Stimulated activated CD8-positive, alpha-beta memory T cell treated with anti-CD3 and anti-CD28 coated beads, Interleukin-12 subunit alpha, Interleukin-12 subunit beta, amount 100 ng/mL, for 1 hour (primary cell): ENCODE data around the gene SNTG2.

ENCODE experiments used
- DNase-seq: peaks from one replicate; pipeline ENCODE4 v3.0.0-alpha.2; 2020; ENCODE audit warnings: low read depth

The SNTG2 gene

DNA sequence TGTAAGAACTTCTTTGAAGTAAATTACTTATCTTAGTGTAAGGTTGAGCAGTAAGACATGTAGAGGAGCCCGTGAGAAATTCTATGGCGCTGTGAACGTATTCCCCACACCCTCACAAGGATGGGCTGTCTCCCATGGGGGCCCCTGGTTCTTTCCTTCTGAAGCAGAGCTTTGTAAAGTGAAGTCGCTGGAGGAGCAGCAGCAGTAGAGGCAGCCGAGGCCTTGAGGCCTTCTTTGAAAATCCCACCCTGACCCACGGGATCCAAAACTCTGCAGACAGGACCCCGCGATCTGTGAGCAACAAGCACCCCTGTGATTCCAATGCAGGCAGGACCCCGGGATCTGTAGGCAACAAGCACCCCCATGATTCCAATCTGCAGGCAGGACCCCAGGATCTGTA is 23.8 kb upstream of the SNTG2 start:
- no peak for DNase-seq

DNA sequence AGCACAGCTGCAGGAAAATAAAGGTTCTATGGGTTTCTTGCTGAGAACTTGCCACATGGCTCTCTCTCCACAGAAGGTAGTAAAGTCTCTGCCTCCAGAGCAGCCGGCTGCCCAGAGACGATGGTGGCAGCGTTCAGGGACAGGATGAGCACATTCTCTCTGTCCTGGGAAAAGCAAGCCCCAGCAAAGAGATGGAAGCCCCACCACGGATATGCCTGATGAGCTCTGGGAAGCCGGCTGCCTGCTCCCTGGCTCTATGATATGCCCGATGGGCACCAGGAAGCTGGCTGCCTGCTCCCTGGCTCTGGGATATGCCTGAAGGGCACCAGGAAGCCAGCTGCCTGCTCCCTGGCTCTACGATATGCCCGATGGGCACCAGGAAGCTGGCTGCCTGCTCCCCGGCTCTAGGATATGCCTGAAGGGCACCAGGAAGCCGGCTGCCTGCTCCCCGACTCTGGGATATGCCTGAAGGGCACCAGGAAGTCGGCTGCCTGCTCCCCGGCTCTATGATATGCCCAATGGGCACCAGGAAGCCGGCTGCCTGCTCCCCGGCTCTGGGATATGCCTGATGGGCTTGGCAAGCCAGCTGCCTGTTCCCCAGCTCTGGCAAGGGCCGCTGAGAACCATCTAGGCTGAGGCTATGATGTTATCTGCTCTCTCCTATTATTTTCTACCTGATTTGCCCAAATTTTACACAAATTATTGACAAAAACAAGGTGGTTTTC is 21.5 kb upstream of the SNTG2 start:
- no peak for DNase-seq

DNA sequence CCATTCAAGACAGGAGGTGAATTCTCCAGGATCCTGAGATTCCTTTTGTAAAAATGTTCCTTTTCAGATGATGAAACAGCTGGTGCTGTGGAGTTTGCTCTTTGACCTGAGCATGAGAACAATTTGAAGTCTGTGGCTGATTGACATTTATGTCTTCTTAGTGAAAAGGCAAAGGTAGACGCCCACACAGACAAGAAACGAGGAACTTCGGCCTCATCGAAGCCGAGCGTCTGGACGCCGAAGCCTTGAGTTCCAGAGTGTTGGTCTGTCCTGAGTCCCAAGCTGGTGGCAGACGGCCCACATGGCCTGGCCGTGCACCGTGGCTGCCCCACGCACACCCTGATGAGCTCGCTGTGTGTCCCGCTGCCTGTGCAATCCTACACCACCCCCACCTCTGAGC is 20.7 kb upstream of the SNTG2 start:
- no peak for DNase-seq

DNA sequence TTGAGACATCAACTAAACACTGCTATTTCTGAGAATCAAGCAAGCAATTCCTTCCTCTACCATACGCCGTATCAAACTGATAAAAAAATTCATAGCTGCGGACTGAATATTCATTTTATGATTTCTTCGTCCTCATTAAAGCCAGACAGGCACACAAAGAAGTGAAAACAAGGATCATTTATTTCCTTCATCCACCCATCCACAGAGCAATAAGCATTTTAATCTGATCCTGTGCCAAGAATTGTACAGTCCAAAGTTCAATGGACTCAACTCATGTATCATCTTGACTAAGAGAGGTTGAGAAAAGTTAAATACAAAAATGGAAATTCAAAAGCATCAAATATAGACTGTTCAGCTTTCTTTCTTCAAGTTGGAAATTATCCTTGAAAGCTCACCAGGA is 19.7 kb upstream of the SNTG2 start:
- DNase-seq: no peak

DNA sequence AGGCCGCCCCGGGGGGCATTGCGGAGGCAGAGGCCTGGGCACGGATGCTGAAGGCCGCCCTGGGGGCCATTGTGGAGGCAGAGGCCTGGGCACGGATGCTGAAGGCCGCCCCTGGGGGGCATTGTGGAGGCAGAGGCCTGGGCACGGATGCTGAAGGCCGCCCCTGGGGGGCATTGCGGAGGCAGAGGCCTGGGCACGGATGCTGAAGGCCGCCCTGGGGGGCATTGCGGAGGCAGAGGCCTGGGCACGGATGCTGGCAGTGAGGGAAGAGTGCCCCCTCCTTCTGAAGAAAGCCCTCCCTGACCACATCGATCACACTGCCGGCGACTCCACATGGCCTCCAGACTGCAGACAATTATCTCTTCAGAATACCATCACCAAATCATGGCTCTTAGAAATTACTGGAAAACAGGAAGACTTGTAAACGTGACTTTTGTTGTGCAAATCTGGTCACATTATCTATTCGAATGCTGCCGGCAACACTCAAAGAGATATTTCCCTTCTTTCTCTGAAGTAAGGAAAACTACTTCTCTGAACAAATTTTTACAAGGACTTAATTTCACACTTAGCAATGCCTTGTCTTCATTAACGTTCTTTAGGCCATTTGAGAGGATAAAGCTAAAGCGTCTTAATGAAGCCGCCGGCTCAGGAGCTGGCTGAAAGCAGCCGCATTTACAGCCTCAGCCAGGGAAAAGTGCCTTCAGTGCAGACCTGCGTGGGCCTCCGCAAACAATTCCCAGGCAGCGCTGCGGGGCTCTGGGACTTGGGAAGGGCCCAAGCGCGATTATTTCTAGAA is 18.1 kb upstream of the SNTG2 start:
- DNase-seq: no peak

DNA sequence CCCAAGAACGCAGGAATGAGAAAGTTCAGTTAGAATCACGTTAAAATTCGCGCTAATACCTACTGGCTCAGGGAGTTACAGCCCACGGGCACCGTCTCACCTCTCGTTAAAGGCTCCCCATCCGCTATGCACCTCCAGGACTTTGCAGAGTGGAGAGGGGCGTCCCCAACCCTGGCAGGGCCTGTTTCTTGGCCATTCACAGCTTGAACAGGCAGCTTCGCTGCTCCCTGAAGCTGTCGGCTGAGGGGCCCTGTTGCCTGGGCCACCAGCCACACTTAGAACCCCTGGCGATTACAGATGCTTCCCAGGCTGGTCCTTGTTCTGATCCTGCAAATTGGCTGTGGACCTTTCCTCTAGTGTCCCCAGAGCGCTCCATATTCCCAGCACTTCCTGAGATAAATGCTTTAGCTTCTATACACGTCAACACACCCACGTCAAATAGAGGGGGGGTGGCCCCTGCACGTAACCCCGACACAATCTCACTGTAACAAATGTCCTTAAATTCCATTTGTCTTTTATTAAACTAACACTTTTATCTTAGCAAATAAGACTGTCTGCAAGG is 16.8 kb upstream of the SNTG2 start:
- DNase-seq: no peak

DNA sequence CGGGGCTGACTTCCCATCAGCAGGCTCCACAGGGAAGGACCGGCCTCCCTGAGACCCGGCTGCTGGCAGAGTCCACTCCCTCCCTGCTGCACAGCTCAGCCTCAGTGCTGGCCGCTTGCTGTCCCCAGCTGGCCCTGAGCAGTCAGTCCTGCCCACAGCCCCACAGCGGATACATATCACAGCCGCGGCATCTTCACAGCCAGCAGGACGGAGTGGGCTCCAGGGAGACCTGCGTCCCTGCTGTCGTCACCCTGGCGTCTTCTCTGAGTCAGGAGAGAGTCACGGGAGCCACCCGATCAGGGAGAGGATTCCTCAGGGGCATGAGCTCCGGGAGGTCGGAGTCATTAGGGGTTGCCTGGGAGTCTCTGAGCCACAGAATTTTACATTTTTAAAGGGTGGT is 13.1 kb upstream of the SNTG2 start:
- no peak for DNase-seq

DNA sequence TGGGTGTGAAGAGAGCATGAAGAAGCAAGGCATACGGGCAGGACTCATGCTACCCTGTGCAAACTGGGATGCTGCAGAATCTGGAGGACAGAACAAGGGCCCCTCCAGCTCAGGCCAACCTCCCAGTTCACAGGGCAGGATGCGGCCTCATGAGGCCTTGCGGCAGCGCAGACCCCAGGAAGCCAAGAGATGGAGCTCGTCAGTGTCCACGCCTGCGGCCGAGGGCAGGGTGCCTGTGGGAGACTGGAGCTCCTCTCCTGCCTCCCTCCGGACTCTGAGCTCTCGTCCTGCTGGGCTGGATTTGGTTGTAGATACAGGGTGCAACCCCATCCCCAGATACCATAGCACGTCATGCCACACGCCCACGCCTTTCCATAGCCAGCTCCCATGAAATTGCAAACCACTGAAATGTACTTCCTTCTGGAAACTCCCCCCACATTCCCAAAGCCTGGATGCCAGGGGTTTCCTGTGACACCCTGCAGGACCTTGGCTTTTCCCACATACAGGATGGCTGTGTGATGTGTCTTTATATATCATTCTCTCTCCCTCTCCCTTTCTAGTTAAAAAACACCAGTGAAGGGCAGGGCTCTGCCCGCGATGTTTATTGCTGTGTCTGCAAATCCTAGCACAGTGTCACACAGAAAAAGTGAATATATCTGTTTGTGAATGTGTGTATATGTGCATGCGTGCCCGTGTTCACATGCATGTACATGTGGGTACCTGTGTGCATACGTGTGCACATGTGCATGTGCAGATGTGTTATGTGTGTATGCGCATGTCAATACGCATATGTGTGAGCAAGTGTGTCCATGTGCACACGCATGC is 12.3 kb upstream of the SNTG2 start:
- DNase-seq: no peak

DNA sequence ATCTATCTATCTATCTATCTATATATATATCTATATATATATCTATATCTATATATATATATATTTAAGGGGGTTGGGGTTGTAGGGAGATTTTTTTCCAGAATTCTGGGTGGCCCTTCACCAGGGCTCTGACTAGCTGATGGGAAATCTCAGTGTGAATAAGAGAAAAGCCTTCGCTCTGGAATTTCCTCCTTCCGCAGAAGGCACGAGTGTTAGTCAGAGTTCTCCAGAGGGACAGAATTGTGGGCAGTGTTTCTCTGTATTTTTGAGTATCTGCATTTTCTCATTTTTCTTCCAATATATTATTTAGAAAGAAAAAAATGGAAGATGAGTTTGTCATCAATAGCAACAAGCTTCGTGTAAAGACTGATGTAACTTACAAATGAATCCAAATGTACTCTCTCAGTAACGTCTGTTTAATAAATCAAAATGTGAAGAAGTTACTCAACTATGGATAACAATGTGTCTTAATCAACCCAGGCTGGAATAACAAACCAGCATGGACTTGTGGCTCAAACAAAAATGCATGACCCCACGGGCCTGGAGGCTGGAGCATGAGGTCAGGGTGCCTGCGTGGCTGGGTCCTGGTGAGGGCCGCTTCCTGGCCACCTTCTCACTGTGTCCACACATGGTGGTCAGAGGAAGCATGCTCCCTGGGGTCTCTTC is 10.6 kb upstream of the SNTG2 start:
- no peak for DNase-seq

DNA sequence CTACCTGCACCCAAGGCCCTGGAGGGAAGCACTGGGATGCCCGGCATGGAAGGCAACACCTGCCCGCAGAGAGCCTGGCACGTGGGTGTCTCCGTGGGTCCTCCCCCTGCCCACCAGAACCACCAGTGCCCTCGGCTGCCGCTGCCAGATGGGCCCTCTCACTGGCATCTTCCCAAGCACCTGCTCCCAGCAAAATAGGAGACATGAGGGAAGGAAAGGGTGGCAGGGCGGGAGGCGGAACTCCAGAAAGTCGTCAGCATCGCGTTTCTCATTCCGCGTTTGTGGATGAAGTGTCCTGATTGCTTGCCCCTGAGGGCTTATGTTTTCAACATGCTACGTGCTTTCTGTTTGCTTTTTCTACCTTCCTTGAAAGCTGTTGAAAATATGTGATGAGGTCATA is 8.8 kb upstream of the SNTG2 start:
- no peak for DNase-seq

DNA sequence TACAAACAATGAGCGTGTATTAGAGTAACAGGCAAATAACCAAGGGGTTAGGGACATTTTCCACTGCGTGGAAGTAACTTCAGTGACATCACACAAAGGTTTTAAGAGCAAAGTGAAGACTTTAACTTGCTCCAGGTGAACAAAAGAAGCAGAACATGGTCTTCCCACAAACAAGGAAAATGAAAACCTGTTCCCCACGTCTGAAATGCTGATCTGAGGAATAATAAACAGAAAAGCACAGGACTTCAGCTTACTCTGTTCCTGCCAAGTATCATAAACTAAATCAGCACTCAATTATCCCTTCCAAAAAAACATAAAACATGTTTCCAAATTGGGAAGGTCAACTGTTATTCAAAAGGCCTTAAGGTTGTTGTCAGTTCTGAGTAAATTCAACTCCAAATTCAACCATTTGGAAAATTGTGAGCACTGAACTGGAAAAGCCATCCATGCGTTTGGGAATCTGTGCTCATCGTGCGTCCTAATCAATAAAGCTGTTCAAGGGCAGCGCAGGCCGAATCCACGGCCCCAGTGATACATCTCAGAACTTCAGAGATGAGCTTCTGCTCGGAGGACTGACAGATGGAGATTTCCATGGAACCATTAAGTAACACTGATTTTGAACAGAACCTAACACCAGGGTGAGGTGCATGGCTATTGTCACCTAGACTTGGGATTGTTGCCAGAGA is 7.7 kb upstream of the SNTG2 start:
- no peak for DNase-seq

DNA sequence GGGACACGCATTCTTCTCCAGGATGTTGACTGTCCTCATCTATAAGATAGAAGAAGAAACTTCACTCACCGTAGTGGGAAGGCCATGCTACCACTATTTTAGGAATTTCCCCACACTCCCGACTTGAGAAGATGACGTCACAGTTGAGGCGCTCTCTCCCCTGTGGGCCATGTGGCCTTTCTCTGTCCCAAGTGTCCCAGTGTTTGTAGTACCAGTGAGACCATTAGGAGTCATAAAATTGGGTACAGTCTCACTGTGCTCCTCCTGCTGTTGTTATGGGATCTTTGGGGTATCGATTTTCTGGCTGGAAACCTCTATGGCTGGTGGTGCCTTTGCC is 7.2 kb upstream of the SNTG2 start:
- no peak for DNase-seq

DNA sequence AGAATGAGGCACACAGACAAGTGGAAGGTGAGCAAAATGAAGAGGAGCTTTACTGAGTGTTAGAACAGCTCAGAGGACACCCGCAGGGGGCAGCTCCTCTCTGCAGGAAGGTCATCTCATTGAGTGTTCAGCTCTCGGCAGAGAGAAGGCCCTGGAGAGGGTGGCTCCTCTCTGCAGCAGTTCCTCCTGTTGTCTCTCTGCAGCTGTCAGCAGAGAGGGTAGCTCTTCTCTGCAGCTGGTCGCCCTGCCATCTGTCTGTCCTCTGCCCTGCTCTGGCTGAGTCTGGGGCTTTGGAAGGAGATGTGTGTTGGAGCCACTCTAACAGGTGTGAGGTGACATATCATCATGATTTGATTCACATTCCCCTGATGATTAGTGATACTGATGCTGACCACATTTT is 6.8 kb upstream of the SNTG2 start:
- no peak for DNase-seq

DNA sequence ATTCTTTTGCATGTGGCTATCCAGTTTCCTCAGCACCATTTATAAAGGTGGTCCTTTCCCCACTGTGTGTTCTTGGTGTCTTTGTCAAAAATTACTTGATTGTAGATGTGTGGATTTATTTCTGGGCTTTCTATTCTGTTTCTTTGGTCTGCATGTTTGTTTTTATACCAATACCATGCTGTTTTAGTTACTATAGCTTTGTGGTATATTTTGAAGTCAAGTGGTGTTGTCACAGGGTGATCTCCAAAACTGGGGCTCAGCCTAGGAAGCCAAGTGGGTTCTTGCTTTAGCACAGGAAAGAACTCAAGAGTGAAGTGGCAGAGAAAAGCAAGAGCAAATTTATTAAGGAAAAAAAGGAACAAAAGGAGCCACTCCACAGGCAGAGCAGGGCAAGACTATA is 6.0 kb upstream of the SNTG2 start:
- DNase-seq: no peak

DNA sequence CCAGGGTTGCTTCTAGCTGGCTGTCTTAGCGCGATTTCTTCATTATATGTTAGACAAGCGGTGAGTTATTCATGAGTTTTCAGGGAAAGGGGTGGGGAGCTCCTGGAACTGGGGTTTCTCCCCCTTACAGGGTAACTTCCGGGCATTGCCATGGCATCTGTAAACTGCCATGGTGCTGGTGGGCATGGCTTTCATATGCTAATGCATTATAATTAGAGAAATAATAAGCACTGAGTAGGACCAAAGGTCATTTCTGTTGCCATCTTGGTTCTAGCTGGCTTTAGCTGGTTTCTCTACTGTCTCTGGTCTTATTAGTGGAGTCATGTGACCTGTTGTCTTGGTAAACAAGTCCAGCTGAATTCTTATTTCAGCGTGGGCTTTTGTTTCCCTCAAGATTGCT is 5.5 kb upstream of the SNTG2 start:
- DNase-seq: no peak

DNA sequence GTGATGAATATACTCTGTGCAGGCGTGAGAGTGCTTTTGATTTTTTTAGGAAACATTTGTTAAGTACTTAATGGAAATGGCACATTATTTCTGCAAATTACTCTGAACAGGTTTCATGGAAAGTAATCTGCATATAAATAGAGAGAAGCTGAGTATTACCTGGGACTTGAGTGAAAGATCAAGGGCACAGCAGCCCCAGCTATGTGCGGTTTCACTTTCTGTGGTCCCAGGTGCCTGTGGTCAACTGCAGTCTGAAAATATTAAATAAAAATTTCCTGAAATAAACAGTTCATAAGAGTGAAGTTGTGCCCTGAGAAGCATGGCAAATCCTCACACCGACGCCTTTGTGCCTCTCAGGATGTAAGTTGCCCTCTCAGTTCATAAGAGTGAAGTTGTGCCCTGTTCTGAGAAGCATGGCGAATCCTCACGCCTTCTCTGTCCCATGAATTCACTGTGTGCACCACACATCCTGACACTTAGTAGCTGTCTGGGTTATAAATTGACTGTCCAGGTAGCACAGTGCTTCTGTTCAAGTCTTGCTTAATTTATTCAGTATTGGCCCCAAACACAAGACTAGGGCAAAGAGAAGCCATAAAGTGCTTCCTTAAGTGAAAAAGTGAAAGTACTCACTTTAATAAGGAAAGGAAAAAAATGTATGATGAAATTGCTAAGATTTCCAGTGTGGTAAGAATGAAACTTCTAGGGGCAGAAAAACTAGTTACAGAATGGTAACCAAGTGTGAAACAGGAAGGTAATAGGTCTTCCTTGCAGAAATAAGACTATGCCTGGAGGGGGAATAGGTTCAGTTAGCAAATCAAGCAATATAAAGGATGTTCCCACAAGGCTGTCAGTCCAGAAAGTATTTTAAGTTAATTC is 4.3 kb upstream of the SNTG2 start:
- no peak for DNase-seq

DNA sequence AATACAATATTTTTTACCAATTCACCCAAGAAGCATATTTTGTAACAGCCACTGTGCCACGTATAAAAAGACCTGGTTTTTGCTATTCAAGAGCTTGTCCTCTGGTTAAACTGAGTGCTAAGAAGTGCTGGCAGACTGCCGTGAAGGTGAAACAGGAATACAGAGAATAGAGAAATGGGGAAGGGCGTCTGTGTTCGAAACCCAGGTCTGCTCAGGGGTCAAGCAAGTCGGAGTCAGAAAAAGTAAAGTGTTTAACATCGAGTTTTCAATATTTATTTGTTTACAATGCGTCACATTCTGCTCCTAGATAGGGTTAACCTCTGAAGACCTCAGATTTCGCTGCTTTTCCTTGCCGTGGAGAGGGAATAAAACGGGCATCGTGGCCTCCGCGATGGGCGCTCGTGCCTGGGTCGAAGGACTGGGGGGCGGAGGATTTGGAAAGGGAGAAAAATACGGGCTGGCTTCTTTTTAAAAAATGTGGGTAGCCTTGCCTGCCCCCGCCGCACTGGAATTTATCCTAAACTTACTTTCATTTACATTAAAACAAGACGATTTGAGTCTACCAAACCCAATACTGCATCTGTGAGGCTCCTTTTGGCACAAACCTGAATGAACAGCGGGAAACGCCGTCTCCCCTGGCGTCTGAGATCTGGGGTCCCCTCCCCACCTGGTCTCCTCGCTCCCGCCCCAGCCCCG is 1.1 kb upstream of the SNTG2 start:
- DNase-seq: no peak

DNA sequence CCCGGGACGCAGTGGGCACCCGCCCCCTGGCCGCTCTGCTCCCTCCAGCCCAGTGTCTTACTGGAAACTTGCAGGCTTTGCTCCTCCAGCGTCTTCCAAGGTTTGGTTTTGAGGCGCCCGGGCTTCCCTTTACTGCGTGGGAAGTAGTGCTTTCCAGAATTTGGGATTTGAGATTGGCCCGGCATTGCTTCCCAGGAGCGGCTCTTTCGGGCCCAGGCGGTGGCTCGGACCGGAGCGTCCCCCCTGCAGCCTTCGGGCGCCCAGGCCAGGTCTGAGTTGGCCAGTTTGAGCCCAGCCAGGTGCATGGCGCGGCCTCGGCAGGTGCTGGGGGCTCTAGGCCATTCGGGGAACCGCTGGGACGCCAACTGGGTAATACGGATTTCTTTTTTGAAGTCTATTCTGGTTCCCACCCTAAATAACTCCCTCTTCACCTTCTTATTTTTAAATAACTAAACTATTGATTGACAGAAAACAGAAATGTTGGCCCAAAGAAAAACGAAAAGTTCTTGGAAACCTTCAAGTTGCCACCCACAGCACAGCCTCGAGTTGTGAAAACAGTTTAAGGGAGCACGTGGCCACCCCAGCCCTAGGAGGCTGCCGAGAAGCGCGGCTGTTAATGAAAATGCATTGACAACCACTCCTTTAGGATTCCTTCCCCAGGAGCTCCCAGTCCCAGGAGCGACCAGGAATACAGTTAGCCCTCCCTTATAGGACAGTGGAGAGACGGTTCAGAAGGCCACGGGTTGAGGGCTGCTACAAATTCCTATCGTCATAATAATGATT is 766 bp downstream of the SNTG2 start:
- DNase-seq: no peak

DNA sequence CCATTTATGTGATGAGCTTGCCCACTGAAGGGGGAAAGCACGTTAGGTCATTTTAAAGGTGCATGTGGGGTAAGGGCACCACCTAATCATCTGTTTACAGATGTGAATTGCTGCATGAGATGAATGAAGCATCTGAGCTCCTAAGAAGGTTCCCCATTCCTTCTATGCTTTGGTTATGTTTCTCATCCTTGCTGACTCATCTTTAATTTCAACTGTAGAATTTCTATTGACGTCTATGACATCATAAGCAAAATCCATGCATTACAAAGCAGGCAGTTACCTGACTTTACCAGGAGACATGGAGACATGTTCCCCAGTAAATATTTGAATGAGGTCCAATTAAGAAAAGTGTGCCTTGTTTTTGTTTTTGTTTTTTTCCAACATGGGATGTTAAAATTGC is 2.8 kb downstream of the SNTG2 start:
- DNase-seq: no peak
